ENCODE results near the gene LCE6A. TPM values are rescaled to one million over a fixed set of nuclear protein-coding genes. Genes with fewer than 3 reads are reported as not detected.

LCE6A gene
- total RNA-seq, 1 donor from 2014 or later = not detected

DNA sequence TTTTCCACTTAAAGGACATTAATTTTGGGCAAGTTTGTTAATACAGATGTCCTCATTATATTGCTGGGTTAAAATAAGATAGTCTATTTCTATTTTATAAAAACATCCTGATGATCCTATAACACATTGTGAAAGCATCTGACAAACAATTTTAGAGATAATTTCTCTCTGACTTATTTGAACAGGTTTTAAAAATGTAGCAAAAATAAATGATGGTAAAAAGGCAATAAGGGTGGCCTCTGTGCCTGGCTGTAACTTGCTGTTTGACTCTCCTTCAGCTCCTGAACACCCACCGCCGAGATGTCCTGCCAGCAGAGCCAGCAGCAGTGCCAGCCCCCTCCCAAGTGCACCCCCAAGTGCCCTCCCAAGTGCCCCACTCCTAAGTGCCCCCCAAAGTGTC is 15.5 kb upstream of the LCE6A start, which contains the start of gene LCE1A:
Gene LCE1A, plus strand, starts transcription at position 301 of the 400 bp plus-strand sequence. Its CDS starts 0 bp downstream, at position 301.
- no peak within 1 kb of the TSS for H3K4me3 ChIP-seq
- intact Hi-C loops (cut with micrococcal nuclease) = no loop called here
- H3K9me3 ChIP-seq (replicated peaks) = no peaks in the 10 kb centered on the region
- H3K27me3 ChIP-seq (ENCODE audit: low read depth) = peaks cover 19% of the 10 kb centered on the region
- no peak for DNase-seq
- H3K27ac ChIP-seq (replicated peaks) = no peak within 1 kb of the TSS
- no peaks in the 10 kb centered on the region for H3K36me3 ChIP-seq
- no peaks in the 10 kb centered on the region for H3K4me1 ChIP-seq
- TF ChIP-seq, protein P1, sequence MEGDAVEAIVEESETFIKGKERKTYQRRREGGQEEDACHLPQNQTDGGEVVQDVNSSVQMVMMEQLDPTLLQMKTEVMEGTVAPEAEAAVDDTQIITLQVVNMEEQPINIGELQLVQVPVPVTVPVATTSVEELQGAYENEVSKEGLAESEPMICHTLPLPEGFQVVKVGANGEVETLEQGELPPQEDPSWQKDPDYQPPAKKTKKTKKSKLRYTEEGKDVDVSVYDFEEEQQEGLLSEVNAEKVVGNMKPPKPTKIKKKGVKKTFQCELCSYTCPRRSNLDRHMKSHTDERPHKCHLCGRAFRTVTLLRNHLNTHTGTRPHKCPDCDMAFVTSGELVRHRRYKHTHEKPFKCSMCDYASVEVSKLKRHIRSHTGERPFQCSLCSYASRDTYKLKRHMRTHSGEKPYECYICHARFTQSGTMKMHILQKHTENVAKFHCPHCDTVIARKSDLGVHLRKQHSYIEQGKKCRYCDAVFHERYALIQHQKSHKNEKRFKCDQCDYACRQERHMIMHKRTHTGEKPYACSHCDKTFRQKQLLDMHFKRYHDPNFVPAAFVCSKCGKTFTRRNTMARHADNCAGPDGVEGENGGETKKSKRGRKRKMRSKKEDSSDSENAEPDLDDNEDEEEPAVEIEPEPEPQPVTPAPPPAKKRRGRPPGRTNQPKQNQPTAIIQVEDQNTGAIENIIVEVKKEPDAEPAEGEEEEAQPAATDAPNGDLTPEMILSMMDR (IDR thresholded peaks at IDR 0.05; ENCODE audit: borderline replicate concordance) = no peak

DNA sequence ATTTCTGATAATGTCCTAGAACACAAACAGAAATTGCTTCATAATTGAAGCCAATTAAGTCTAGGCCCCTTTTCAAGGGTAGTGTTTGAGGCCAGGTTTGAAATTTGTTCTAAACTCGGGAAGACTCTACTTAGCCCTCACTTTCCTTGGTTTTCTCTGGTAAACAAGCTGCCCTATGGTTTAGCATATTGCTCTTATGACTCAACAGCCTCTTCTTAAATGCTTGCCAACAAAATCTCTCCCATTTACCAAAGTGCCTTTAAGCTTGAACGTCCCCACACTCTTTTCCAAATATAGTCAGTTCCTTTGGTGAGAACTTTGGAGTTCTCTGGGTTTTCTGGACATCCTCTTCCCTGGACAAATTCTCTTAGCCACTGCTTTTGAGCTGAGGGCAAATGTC is 5.8 kb upstream of the LCE6A start:
- TF ChIP-seq, protein P1 (IDR thresholded peaks at IDR 0.05; ENCODE audit: borderline replicate concordance) = no peak
- H3K4me1 ChIP-seq = no peaks in the 10 kb centered on the region
- peaks cover 5% of the 10 kb centered on the region for H3K27me3 ChIP-seq (ENCODE audit: low read depth)
- intact Hi-C loops (cut with micrococcal nuclease) = no loop called here
- H3K9me3 ChIP-seq (replicated peaks) = no peaks in the 10 kb centered on the region
- H3K27ac ChIP-seq (replicated peaks) = no peak overlapping the region
- no peaks in the 10 kb centered on the region for H3K36me3 ChIP-seq
- no peak for DNase-seq
- H3K4me3 ChIP-seq = no peak overlapping the region

DNA sequence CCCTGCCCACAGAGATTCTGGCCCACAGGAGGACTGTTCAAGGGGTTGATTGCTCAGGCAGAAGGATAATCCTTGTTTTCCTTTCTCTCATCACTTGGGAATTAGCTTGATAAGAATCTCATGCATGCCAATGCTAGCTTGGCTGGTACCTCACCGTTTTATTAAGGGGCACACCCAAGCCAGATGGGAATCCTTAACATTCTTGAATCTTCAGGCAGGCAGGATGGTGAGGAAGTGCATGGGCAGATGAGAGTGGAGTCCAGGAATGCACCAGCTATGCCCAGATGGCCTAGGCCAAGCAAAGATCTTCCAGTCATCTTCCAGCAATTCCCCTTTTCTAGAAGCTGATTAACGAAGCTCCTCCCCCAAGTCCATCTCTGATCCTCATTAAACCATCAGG is 13.0 kb downstream of the LCE6A start:
- TF ChIP-seq, protein P1 (IDR thresholded peaks at IDR 0.05; ENCODE audit: borderline replicate concordance) = no peak
- Histone ChIP-seq H3K27ac (replicated peaks) (no peak overlapping the region), H3K4me1 (no peaks in the 10 kb centered on the region), H3K27me3 (ENCODE audit: low read depth) (no peaks in the 10 kb centered on the region), H3K36me3 (no peaks in the 10 kb centered on the region), H3K4me3 (no peak overlapping the region), H3K9me3 (replicated peaks) (no peaks in the 10 kb centered on the region)
- intact Hi-C loops (cut with micrococcal nuclease) = no loop called here
- no peak for DNase-seq

DNA sequence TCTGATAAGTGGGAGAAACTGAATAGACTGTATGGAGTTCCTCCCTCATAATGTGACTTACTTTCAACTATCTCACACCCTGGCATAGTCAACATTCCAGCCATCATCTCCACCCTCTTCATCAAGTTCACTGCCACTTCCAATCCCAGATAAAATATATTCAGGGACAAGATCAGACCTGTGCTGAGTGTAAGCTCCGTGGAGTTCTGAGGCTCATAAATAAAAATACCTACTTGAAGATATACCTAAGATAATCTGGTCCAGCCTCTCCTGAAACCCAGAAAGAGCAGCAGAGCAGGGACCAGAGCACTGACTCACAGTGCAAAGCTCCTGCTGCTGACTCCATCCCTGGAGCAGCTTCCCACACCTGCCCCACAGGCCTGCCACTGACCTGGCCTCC is 15.4 kb downstream of the LCE6A start:
- no peak overlapping the region for H3K4me3 ChIP-seq
- TF ChIP-seq, protein P1 (IDR thresholded peaks at IDR 0.05; ENCODE audit: borderline replicate concordance) = no peak
- H3K27me3 ChIP-seq (ENCODE audit: low read depth) = peaks cover 3% of the 10 kb centered on the region

DNA sequence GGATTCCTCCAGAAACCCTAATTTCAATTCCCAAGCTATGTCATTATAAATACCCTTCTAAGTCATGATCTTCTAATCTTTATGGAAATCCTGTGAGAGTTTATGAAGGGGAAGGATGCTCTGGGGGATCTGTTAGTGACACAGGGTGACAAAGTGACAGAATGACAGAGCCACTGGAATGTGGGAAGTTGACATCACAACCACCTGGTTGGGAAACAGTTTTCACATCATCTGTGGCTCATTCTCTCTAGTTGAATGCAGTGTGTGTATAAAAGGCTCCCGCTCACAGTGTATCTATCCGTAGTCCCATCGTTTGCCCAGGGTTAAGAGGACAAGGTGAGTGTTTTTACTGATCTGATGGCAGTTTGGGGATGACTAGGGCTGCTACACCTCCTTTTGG is 17.0 kb downstream of the LCE6A start, which contains the start of gene LCE7A:
Gene LCE7A, plus strand, starts transcription at position 301 of the 400 bp plus-strand sequence. CDS start 702 bp downstream, outside the sequence.
- TF ChIP-seq, protein P1 (IDR thresholded peaks at IDR 0.05; ENCODE audit: borderline replicate concordance) = no peak
- no peaks in the 10 kb centered on the region for H3K36me3 ChIP-seq
- H3K27ac ChIP-seq (replicated peaks) = no peak within 1 kb of the TSS
- no peaks in the 10 kb centered on the region for H3K4me1 ChIP-seq
- no peaks in the 10 kb centered on the region for H3K9me3 ChIP-seq (replicated peaks)
- peaks cover 6% of the 10 kb centered on the region for H3K27me3 ChIP-seq (ENCODE audit: low read depth)
- H3K4me3 ChIP-seq = no peak within 1 kb of the TSS
- intact Hi-C loops (cut with micrococcal nuclease) = no loop called here
- no peak for DNase-seq

More for the DNA sequence above, 15.4 kb downstream of the LCE6A start:
- Histone ChIP-seq H3K27ac (replicated peaks) (no peak overlapping the region), H3K9me3 (replicated peaks) (no peaks in the 10 kb centered on the region), H3K36me3 (no peaks in the 10 kb centered on the region), H3K4me1 (no peaks in the 10 kb centered on the region)
- DNase-seq = no peak
- intact Hi-C loops (cut with micrococcal nuclease) = no loop called here

Data from left ventricle myocardium inferior (tissue), 1 donor.